ENCODE measurements around the gene WDR70. TPM values are rescaled to one million over a fixed set of nuclear protein-coding genes. Genes with fewer than 3 reads are reported as not detected.

The WDR70 gene
- total RNA-seq, 1 experiment from 2014 or later, result 35.6 TPM

DNA sequence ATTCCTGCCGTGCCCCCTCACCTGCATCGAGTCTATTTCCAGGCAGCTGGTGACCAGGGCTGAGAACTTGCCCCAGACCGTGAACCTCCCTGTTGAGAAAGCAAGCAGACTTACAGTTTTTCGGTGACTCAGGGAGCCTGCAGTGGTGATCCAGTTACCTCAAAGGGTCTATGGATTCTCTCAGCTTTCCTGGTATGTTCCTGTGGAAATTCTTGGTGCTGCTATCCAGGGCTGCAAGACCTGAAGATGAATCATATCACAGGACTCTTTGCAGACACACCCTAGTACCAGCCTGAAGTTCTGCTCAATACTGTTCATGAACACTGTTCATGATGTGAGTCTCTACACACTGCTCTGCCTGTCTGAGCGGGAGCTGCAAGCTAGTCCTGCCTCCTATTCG lies 154.7 kb downstream of the WDR70 start:
- Histone ChIP-seq H3K27ac (ENCODE audit: low read length) (no peak overlapping the region), H3K79me2 (ENCODE audit: low read length) (no peaks in the 10 kb centered on the region), H3K9me3 (ENCODE audit: low read length) (no peaks in the 10 kb centered on the region), H4K20me1 (ENCODE audit: insufficient read depth, low read depth, low read length) (no peaks in the 10 kb centered on the region), H2AFZ (ENCODE audit: low read length) (no peak overlapping the region), H3K4me2 (ENCODE audit: low read depth, low read length, poor library complexity, severe bottlenecking) (no peak overlapping the region), H3K36me3 (ENCODE audit: insufficient read depth, low read length) (no peaks in the 10 kb centered on the region), H3K9me2 (replicated peaks; ENCODE audit: insufficient read depth, low read length) (no peaks in the 10 kb centered on the region), H3K4me1 (ENCODE audit: low read length) (no peaks in the 10 kb centered on the region), H3K9ac (ENCODE audit: low read length) (no peak overlapping the region), H3K4me3 (ENCODE audit: low read length) (no peak overlapping the region), H3K27me3 (ENCODE audit: low read length) (no peaks in the 10 kb centered on the region)
- DNase-seq, result no peak

DNA sequence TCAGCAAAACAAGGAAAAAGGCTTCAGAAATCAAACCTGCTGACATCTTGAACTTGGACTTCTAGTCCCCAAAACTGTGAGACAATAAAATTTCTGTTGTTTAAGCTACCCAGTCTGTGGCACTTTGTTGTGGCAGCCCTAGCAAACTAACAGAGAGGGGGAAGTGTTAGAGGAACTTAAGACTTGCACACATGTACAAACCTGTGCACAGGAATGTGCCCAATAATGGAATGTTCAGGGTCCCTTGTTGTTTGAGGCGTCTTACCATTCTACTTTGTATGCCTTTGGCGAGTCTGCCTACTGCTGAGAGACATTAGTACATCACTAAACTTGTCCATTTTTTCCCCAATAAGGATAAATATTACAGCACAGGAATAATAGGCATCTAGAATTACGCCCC lies 160.3 kb downstream of the WDR70 start:
- Histone ChIP-seq H3K4me2 (ENCODE audit: low read depth, low read length, poor library complexity, severe bottlenecking) (no peak overlapping the region), H3K27ac (ENCODE audit: low read length) (no peak overlapping the region), H3K9me3 (ENCODE audit: low read length) (no peaks in the 10 kb centered on the region), H3K4me1 (ENCODE audit: low read length) (no peaks in the 10 kb centered on the region), H3K9ac (ENCODE audit: low read length) (no peak overlapping the region), H3K36me3 (ENCODE audit: insufficient read depth, low read length) (no peaks in the 10 kb centered on the region), H4K20me1 (ENCODE audit: insufficient read depth, low read depth, low read length) (no peaks in the 10 kb centered on the region), H2AFZ (ENCODE audit: low read length) (no peak overlapping the region), H3K9me2 (replicated peaks; ENCODE audit: insufficient read depth, low read length) (no peaks in the 10 kb centered on the region), H3K27me3 (ENCODE audit: low read length) (no peaks in the 10 kb centered on the region), H3K4me3 (ENCODE audit: low read length) (no peak overlapping the region), H3K79me2 (ENCODE audit: low read length) (no peaks in the 10 kb centered on the region)
- DNase-seq, result no peak

GRCh38 chr5:37543216-37543615 lies 164.1 kb downstream of the WDR70 start:
- DNase-seq, result no peak
- Histone ChIP-seq H3K4me3 (ENCODE audit: low read length) (no peak overlapping the region), H3K79me2 (ENCODE audit: low read length) (no peaks in the 10 kb centered on the region), H3K27me3 (ENCODE audit: low read length) (no peaks in the 10 kb centered on the region), H2AFZ (ENCODE audit: low read length) (no peak overlapping the region), H3K9me3 (ENCODE audit: low read length) (no peaks in the 10 kb centered on the region), H3K4me2 (ENCODE audit: low read depth, low read length, poor library complexity, severe bottlenecking) (no peak overlapping the region), H3K27ac (ENCODE audit: low read length) (no peak overlapping the region), H4K20me1 (ENCODE audit: insufficient read depth, low read depth, low read length) (no peaks in the 10 kb centered on the region), H3K9me2 (replicated peaks; ENCODE audit: insufficient read depth, low read length) (no peaks in the 10 kb centered on the region), H3K9ac (ENCODE audit: low read length) (no peak overlapping the region), H3K4me1 (ENCODE audit: low read length) (no peaks in the 10 kb centered on the region), H3K36me3 (ENCODE audit: insufficient read depth, low read length) (no peaks in the 10 kb centered on the region)

GRCh38 chr5:37549411-37549810 lies 170.3 kb downstream of the WDR70 start:
- Histone ChIP-seq H3K4me1 (ENCODE audit: low read length) (no peaks in the 10 kb centered on the region), H3K4me3 (ENCODE audit: low read length) (no peak overlapping the region), H2AFZ (ENCODE audit: low read length) (no peak overlapping the region), H3K27ac (ENCODE audit: low read length) (no peak overlapping the region), H3K36me3 (ENCODE audit: insufficient read depth, low read length) (no peaks in the 10 kb centered on the region), H4K20me1 (ENCODE audit: insufficient read depth, low read depth, low read length) (no peaks in the 10 kb centered on the region), H3K4me2 (ENCODE audit: low read depth, low read length, poor library complexity, severe bottlenecking) (no peak overlapping the region), H3K9me2 (replicated peaks; ENCODE audit: insufficient read depth, low read length) (no peaks in the 10 kb centered on the region), H3K79me2 (ENCODE audit: low read length) (no peaks in the 10 kb centered on the region), H3K9me3 (ENCODE audit: low read length) (no peaks in the 10 kb centered on the region), H3K9ac (ENCODE audit: low read length) (no peak overlapping the region), H3K27me3 (ENCODE audit: low read length) (no peaks in the 10 kb centered on the region)
- DNase-seq, result no peak

DNA sequence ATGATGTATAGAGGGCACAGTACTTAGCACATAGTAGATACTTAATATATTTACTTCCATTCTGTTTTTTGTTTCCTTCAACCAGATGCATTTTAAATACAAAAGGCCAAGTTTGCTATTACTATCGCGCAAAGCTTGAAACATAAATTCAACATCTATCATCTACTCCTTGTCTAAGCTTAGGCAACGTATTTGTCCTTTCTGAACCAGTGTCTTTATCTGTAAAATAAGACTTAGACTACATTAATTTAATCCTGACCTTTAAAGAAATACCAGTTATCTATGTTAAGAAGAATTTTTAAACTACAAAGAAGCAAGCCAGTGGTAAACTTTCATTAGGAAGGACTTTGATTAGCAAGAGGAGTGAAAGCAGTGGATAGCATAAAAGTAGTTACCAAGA lies 173.0 kb downstream of the WDR70 start:
- Histone ChIP-seq H3K9ac (ENCODE audit: low read length) (no peak overlapping the region), H3K9me2 (replicated peaks; ENCODE audit: insufficient read depth, low read length) (no peaks in the 10 kb centered on the region), H3K79me2 (ENCODE audit: low read length) (no peaks in the 10 kb centered on the region), H3K4me3 (ENCODE audit: low read length) (no peak overlapping the region), H3K27me3 (ENCODE audit: low read length) (no peaks in the 10 kb centered on the region), H3K27ac (ENCODE audit: low read length) (no peak overlapping the region), H3K9me3 (ENCODE audit: low read length) (no peaks in the 10 kb centered on the region), H2AFZ (ENCODE audit: low read length) (no peak overlapping the region), H3K36me3 (ENCODE audit: insufficient read depth, low read length) (no peaks in the 10 kb centered on the region), H4K20me1 (ENCODE audit: insufficient read depth, low read depth, low read length) (no peaks in the 10 kb centered on the region), H3K4me1 (ENCODE audit: low read length) (no peaks in the 10 kb centered on the region), H3K4me2 (ENCODE audit: low read depth, low read length, poor library complexity, severe bottlenecking) (no peak overlapping the region)
- DNase-seq, result no peak

DNA sequence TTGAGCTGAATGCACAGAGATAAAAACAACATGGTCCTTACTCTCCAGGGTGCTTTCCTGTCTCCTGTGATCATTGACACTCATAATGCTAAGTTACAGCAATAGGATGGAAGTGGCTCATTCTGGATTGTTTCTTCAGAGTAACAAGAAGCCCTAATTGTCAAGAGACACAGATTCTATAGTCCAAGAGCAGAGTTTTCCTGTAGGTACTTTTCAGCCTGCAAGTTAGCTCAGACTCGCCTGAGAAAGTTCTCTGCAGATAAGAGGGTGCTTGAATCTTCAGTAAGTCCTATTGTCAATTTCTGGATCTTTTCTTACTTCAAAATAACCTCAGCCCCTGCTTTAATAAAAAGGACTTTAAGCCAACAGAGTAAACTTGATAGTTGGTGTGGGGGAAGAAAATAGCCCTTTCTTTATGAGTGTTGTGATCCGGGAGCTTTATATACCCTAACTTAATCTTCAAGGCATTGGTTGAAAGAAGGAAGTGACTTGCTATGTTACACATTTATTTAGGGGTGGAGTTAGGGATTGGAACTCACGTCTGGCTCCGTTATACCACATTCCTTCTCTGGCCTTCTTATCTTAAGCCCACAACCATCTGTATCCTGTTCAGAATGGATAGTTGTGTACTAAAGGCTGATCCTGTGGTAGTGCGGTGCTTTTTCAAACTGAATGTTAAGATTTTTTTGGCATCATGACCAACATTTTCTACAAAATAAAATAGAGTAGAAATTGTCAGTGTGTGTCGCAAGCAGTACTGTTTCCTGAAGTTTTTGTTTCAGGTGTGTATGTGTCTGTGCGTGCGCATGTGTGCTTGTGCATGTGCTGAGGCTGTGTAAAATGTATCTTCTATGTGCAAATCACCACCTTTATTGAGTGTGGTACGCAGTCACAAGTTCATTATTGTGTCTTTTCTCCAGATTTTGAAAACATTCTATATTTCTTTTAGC lies 173.9 kb downstream of the WDR70 start:
- Histone ChIP-seq H2AFZ (ENCODE audit: low read length) (no peak overlapping the region), H3K4me2 (ENCODE audit: low read depth, low read length, poor library complexity, severe bottlenecking) (no peak overlapping the region), H3K36me3 (ENCODE audit: insufficient read depth, low read length) (no peaks in the 10 kb centered on the region), H3K4me1 (ENCODE audit: low read length) (no peaks in the 10 kb centered on the region), H4K20me1 (ENCODE audit: insufficient read depth, low read depth, low read length) (no peaks in the 10 kb centered on the region), H3K9ac (ENCODE audit: low read length) (no peak overlapping the region), H3K9me3 (ENCODE audit: low read length) (no peaks in the 10 kb centered on the region), H3K4me3 (ENCODE audit: low read length) (no peak overlapping the region), H3K79me2 (ENCODE audit: low read length) (no peaks in the 10 kb centered on the region), H3K9me2 (replicated peaks; ENCODE audit: insufficient read depth, low read length) (no peaks in the 10 kb centered on the region), H3K27ac (ENCODE audit: low read length) (no peak overlapping the region), H3K27me3 (ENCODE audit: low read length) (no peaks in the 10 kb centered on the region)
- DNase-seq, result no peak

GRCh38 chr5:37553720-37554404 lies 174.7 kb downstream of the WDR70 start:
- no peaks in the 10 kb centered on the region for H3K27me3 ChIP-seq (ENCODE audit: low read length)
- no peaks in the 10 kb centered on the region for H4K20me1 ChIP-seq (ENCODE audit: insufficient read depth, low read depth, low read length)
- no peak overlapping the region for H3K9ac ChIP-seq (ENCODE audit: low read length)
- no peaks in the 10 kb centered on the region for H3K4me1 ChIP-seq (ENCODE audit: low read length)
- no peak overlapping the region for H3K27ac ChIP-seq (ENCODE audit: low read length)
- H2AFZ ChIP-seq (ENCODE audit: low read length), result no peak overlapping the region
- no peak for DNase-seq
- no peaks in the 10 kb centered on the region for H3K9me2 ChIP-seq (replicated peaks; ENCODE audit: insufficient read depth, low read length)
- H3K36me3 ChIP-seq (ENCODE audit: insufficient read depth, low read length), result no peaks in the 10 kb centered on the region
- no peak overlapping the region for H3K4me2 ChIP-seq (ENCODE audit: low read depth, low read length, poor library complexity, severe bottlenecking)
- H3K9me3 ChIP-seq (ENCODE audit: low read length), result no peaks in the 10 kb centered on the region
- H3K4me3 ChIP-seq (ENCODE audit: low read length), result no peak overlapping the region
- no peaks in the 10 kb centered on the region for H3K79me2 ChIP-seq (ENCODE audit: low read length)

DNA sequence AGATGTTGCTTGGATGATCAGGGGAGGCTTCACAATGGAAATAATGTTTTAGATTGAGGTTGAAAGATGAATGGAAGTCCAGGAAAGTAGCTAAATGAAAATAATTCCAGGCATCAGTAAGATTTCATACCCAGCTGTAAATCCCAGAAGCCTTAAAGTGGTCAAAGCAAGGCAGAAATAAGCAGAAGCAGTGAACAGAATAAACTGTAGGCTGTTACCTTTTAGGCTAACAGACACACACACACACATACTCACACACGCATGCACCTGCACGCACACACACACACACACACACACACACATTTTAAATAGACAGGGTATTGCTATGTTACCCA lies 175.3 kb downstream of the WDR70 start:
- DNase-seq, result no peak
- H3K27ac ChIP-seq (ENCODE audit: low read length), result no peak overlapping the region
- no peaks in the 10 kb centered on the region for H3K9me3 ChIP-seq (ENCODE audit: low read length)
- no peak overlapping the region for H3K4me3 ChIP-seq (ENCODE audit: low read length)
- no peaks in the 10 kb centered on the region for H3K36me3 ChIP-seq (ENCODE audit: insufficient read depth, low read length)
- H4K20me1 ChIP-seq (ENCODE audit: insufficient read depth, low read depth, low read length), result no peaks in the 10 kb centered on the region
- H3K27me3 ChIP-seq (ENCODE audit: low read length), result no peaks in the 10 kb centered on the region
- H3K9ac ChIP-seq (ENCODE audit: low read length), result no peak overlapping the region
- H3K79me2 ChIP-seq (ENCODE audit: low read length), result no peaks in the 10 kb centered on the region
- H3K9me2 ChIP-seq (replicated peaks; ENCODE audit: insufficient read depth, low read length), result no peaks in the 10 kb centered on the region
- H3K4me1 ChIP-seq (ENCODE audit: low read length), result no peaks in the 10 kb centered on the region
- no peak overlapping the region for H2AFZ ChIP-seq (ENCODE audit: low read length)
- H3K4me2 ChIP-seq (ENCODE audit: low read depth, low read length, poor library complexity, severe bottlenecking), result no peak overlapping the region

Data from Karpas-422 (cell line).